ENCODE measurements around the gene CBLC. TPM values are rescaled to one million over a fixed set of nuclear protein-coding genes. Genes with fewer than 3 reads are reported as not detected.

CBLC gene
- total RNA-seq, 1 donor from 2014 or later = 65.0 TPM

- Histone ChIP-seq H3K4me3 (ENCODE audit: low read depth, low read length) (no peak overlapping the region), H3K36me3 (ENCODE audit: control insufficient read depth, insufficient read depth, low read length) (peaks cover 17% of the 10 kb centered on the region), H3K27me3 (ENCODE audit: control insufficient read depth, insufficient read depth, low read length) (no peaks in the 10 kb centered on the region)
- TF ChIP-seq, protein P1, sequence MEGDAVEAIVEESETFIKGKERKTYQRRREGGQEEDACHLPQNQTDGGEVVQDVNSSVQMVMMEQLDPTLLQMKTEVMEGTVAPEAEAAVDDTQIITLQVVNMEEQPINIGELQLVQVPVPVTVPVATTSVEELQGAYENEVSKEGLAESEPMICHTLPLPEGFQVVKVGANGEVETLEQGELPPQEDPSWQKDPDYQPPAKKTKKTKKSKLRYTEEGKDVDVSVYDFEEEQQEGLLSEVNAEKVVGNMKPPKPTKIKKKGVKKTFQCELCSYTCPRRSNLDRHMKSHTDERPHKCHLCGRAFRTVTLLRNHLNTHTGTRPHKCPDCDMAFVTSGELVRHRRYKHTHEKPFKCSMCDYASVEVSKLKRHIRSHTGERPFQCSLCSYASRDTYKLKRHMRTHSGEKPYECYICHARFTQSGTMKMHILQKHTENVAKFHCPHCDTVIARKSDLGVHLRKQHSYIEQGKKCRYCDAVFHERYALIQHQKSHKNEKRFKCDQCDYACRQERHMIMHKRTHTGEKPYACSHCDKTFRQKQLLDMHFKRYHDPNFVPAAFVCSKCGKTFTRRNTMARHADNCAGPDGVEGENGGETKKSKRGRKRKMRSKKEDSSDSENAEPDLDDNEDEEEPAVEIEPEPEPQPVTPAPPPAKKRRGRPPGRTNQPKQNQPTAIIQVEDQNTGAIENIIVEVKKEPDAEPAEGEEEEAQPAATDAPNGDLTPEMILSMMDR (IDR thresholded peaks at IDR 0.05; ENCODE audit: insufficient read depth, low read length, severe bottlenecking) = no peak
- FAIRE-seq (no peak), DNase-seq (ENCODE audit: low read depth) (no peak)
Observed at GRCh38 chr19:44819246-44819832, 41.6 kb downstream of the CBLC start.

DNA sequence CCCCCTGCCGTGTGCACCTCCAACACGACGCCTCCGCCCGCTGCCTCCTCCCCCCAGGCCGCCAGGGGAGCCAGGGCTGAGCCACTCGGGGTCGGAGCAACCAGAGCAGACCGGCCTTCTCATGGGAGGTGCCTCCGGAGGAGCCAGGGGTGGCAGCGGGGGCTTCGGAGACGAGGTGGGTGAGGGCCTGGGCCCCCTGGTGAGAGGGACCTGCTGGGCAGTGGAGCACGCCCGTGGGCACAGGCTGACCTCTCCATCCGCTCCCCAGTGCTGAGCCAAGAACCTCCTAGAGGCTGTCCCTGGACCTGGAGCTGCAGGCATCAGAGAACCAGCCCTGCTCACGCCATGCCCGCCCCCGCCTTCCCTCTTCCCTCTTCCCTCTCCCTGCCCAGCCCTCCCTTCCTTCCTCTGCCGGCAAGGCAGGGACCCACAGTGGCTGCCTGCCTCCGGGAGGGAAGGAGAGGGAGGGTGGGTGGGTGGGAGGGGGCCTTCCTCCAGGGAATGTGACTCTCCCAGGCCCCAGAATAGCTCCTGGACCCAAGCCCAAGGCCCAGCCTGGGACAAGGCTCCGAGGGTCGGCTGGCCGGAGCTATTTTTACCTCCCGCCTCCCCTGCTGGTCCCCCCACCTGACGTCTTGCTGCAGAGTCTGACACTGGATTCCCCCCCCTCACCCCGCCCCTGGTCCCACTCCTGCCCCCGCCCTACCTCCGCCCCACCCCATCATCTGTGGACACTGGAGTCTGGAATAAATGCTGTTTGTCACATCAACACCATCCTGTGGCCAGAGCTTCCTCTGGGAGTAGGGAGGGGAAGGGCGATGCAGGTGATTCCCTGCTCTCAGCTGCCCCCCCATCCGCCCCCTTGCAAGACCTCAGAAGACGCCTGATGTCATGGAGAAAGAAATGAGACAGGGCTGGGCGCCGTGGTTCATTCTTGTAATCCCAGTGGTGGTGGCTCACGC is 43.2 kb downstream of the CBLC start:
- DNase-seq (ENCODE audit: low read depth) = no peak
- TF ChIP-seq, protein P1 (IDR thresholded peaks at IDR 0.05; ENCODE audit: insufficient read depth, low read length, severe bottlenecking) = no peak
- Histone ChIP-seq H3K27me3 (ENCODE audit: control insufficient read depth, insufficient read depth, low read length) (peaks cover 2% of the 10 kb centered on the region), H3K36me3 (ENCODE audit: control insufficient read depth, insufficient read depth, low read length) (peaks cover 9% of the 10 kb centered on the region), H3K4me3 (ENCODE audit: low read depth, low read length) (no peak overlapping the region)
- FAIRE-seq = no peak

DNA sequence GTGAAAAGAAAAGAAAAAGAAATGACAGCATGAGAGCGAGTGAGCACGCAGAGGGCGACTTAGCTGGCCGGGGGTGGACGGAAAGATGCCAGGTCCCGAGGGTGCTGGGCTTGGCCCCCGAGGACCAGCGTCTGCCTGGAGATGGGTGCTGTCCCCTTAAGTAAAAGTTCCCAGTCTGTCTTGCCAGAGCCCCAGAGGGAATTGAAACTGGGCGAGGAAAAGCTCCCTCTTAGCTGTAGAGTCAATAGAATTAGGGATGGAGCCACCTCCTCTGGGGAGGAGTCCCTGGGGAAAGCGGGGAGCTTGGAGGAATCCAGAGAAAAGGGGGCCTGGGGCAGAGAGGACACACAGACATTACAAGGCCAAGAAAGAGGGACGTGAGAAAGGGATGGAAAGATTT is 44.5 kb downstream of the CBLC start:
- TF ChIP-seq, protein P1 (IDR thresholded peaks at IDR 0.05; ENCODE audit: insufficient read depth, low read length, severe bottlenecking) = no peak
- FAIRE-seq (no peak), DNase-seq (ENCODE audit: low read depth) (no peak)
- H3K4me3 ChIP-seq (ENCODE audit: low read depth, low read length) = no peak overlapping the region
- peaks cover 9% of the 10 kb centered on the region for H3K36me3 ChIP-seq (ENCODE audit: control insufficient read depth, insufficient read depth, low read length)
- peaks cover 3% of the 10 kb centered on the region for H3K27me3 ChIP-seq (ENCODE audit: control insufficient read depth, insufficient read depth, low read length)

DNA sequence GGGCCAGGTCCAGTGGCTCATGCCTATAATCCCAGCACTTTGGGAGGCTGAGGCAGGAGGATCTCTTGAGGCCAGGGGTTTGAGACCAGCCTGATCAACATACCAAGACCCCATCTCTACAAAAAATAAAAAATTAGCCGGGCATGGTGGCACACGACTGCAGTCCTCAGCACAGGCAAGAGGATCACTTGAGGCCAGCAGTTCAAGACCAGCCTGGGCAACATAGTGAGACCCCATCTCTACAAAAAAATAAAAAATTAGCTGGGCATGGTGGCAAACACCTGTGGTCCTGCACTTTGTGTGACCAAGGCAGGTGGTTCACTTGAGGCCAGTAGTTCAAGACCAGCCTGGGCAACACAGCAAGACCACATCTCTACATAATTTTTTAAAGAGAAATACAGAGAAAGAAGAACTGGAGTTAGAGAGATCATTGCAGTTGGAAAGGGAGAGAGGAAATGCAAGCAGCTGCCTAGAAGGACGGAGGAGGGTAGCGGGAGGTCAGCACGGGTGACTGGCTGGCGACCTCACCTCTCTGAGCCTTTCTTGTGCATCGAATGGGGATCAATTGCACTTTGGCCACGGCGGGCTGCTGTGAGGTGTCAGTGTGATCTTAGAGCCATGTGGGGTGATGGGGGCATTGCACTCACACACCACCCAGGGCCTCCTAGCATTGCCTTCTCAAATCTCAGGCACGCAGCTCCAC is 45.1 kb downstream of the CBLC start:
- Histone ChIP-seq H3K4me3 (ENCODE audit: low read depth, low read length) (no peak overlapping the region), H3K27me3 (ENCODE audit: control insufficient read depth, insufficient read depth, low read length) (peaks cover 4% of the 10 kb centered on the region), H3K36me3 (ENCODE audit: control insufficient read depth, insufficient read depth, low read length) (peaks cover 9% of the 10 kb centered on the region)
- TF ChIP-seq, protein P1 (IDR thresholded peaks at IDR 0.05; ENCODE audit: insufficient read depth, low read length, severe bottlenecking) = no peak
- DNase-seq (ENCODE audit: low read depth) (no peak), FAIRE-seq (no peak)

GRCh38 chr19:44823373-44823698 is 45.6 kb downstream of the CBLC start:
- DNase-seq (ENCODE audit: low read depth) (no peak), FAIRE-seq (no peak)
- peaks cover 9% of the 10 kb centered on the region for H3K36me3 ChIP-seq (ENCODE audit: control insufficient read depth, insufficient read depth, low read length)

More at GRCh38 chr19:44823373-44823698, 45.6 kb downstream of the CBLC start:
- H3K4me3 ChIP-seq (ENCODE audit: low read depth, low read length) = no peak overlapping the region
- H3K27me3 ChIP-seq (ENCODE audit: control insufficient read depth, insufficient read depth, low read length) = peaks cover 4% of the 10 kb centered on the region
- TF ChIP-seq, protein P1 (IDR thresholded peaks at IDR 0.05; ENCODE audit: insufficient read depth, low read length, severe bottlenecking) = no peak

Data from bronchial epithelial cell (primary cell).